MM.1S (cell line): ENCODE results near the gene ADTRP.

ENCODE experiments used
- DNase-seq: peaks from one replicate; pipeline ENCODE4 v3.0.0-alpha.2; 2015
- H2AFZ ChIP-seq: fragments of 300-600 bp; sonication (generic); 2 replicates; pipeline ENCODE4 v1.6.0; 2016; ENCODE audit warnings: antibody characterized with exemption, low read length
- H3F3A ChIP-seq: fragments of 300-600 bp; sonication (generic); 2 replicates; pipeline ENCODE4 v1.6.1; 2016; ENCODE audit warnings: mild to moderate bottlenecking, antibody characterized with exemption, low read length, moderate library complexity, mixed read lengths; ENCODE audit not compliant: insufficient read depth
- H3K27ac ChIP-seq: fragments of 300-600 bp; sonication (generic); 2 replicates; pipeline ENCODE4 v1.5.1; 2016; ENCODE audit warnings: mild to moderate bottlenecking, low read length
- H3K27me3 ChIP-seq: fragments of 300-600 bp; sonication (generic); replicated peaks from 2 replicates; pipeline ENCODE4 v1.6.0; 2016; ENCODE audit warnings: low read length; ENCODE audit not compliant: insufficient read depth
- H3K36me3 ChIP-seq: fragments of 300-600 bp; sonication (generic); replicated peaks from 2 replicates; pipeline ENCODE4 v1.6.1; 2016; ENCODE audit warnings: mild to moderate bottlenecking, low read length, mixed read lengths; ENCODE audit not compliant: insufficient read depth
- H3K4me1 ChIP-seq: fragments of 300-600 bp; sonication (generic); 2 replicates; pipeline ENCODE4 v1.6.1; 2016; ENCODE audit warnings: low read length, mixed read lengths
- H3K4me2 ChIP-seq: fragments of 300-600 bp; sonication (generic); 2 replicates; pipeline ENCODE4 v1.6.0; 2016; ENCODE audit warnings: low read depth, low read length
- H3K4me3 ChIP-seq: fragments of 300-600 bp; sonication (generic); 2 replicates; pipeline ENCODE4 v1.5.1; 2016; ENCODE audit warnings: low read length, mixed read lengths
- H3K79me2 ChIP-seq: fragments of 300-600 bp; sonication (generic); 2 replicates; pipeline ENCODE4 v1.6.1; 2016; ENCODE audit warnings: mixed run types, low read length, mixed read lengths
- H3K9ac ChIP-seq: fragments of 300-600 bp; sonication (generic); 2 replicates; pipeline ENCODE4 v1.6.1; 2016; ENCODE audit warnings: low read length, mixed read lengths
- H3K9me2 ChIP-seq: fragments of 300-600 bp; sonication (generic); replicated peaks from 2 replicates; pipeline ENCODE4 v1.6.1; 2016; ENCODE audit warnings: mild to moderate bottlenecking, low read length, mixed read lengths; ENCODE audit not compliant: insufficient read depth
- H3K9me3 ChIP-seq: fragments of 300-600 bp; sonication (generic); replicated peaks from 2 replicates; pipeline ENCODE4 v1.6.1; 2016; ENCODE audit warnings: mild to moderate bottlenecking, low read length, mixed read lengths; ENCODE audit not compliant: insufficient read depth
- H4K20me1 ChIP-seq: fragments of 300-600 bp; sonication (generic); 2 replicates; pipeline ENCODE4 v1.6.1; 2016; ENCODE audit warnings: mild to moderate bottlenecking, low read length, moderate library complexity, mixed read lengths; ENCODE audit not compliant: insufficient read depth
- CTCF ChIP-seq: fragments of 300-600 bp; sonication (generic); IDR thresholded peaks from 2 replicates; pipeline ENCODE4 v1.5.1; 2016; ENCODE audit warnings: antibody characterized with exemption, low read length, mixed read lengths
- EZH2 ChIP-seq: fragments of 300-600 bp; sonication (generic); optimal IDR thresholded peaks from 2 replicates; pipeline ENCODE3; 2017; ENCODE audit warnings: low read depth, mild to moderate bottlenecking, antibody characterized with exemption, low read length, mixed read lengths
- EZH2phosphoT487 ChIP-seq: fragments of 300-600 bp; sonication (generic); IDR thresholded peaks from 2 replicates; pipeline ENCODE4 v1.6.1; 2018; ENCODE audit warnings: antibody characterized with exemption, low read length

ADTRP gene

GRCh38 chr6:11684901-11685480 is 93.6 kb downstream of the ADTRP start:
- Histone ChIP-seq H3K27ac (no peak overlapping the region), H3K4me2 (no peak overlapping the region), H3K9me3 (0 out of 2 replicates have a peak, but pooled peaks cover 2% of the 10 kb centered on the region)

GRCh38 chr6:11683871-11684270 is 94.7 kb downstream of the ADTRP start:
- Histone ChIP-seq H3K9ac (no peak overlapping the region), H3K9me2 (no peaks in the 10 kb centered on the region), H3F3A (no peaks in the 10 kb centered on the region), H3K27ac (no peak overlapping the region), H3K4me3 (no peak overlapping the region), H3K79me2 (no peaks in the 10 kb centered on the region), H4K20me1 (no peaks in the 10 kb centered on the region), H2AFZ (no peak overlapping the region), H3K4me1 (no peaks in the 10 kb centered on the region), H3K36me3 (no peaks in the 10 kb centered on the region), H3K27me3 (no peaks in the 10 kb centered on the region), H3K9me3 (0 out of 2 replicates have a peak, but pooled peaks cover 2% of the 10 kb centered on the region), H3K4me2 (no peak overlapping the region)
- TF ChIP-seq EZH2, result no peak
- no peak for TF ChIP-seq CTCF
- no peak for TF ChIP-seq EZH2phosphoT487
- no peak for DNase-seq

More at GRCh38 chr6:11684901-11685480, 93.6 kb downstream of the ADTRP start:
- DNase-seq, result no peak
- no peaks in the 10 kb centered on the region for H3F3A ChIP-seq
- H3K9me2 ChIP-seq, result no peaks in the 10 kb centered on the region
- H3K4me3 ChIP-seq, result no peak overlapping the region
- H3K36me3 ChIP-seq, result no peaks in the 10 kb centered on the region
- H3K9ac ChIP-seq, result no peak overlapping the region
- no peak overlapping the region for H2AFZ ChIP-seq
- H3K79me2 ChIP-seq, result no peaks in the 10 kb centered on the region
- no peak for TF ChIP-seq EZH2phosphoT487
- no peak for TF ChIP-seq EZH2
- no peak for TF ChIP-seq CTCF
- H4K20me1 ChIP-seq, result no peaks in the 10 kb centered on the region
- H3K4me1 ChIP-seq, result no peaks in the 10 kb centered on the region
- no peaks in the 10 kb centered on the region for H3K27me3 ChIP-seq

GRCh38 chr6:11682561-11682975 is 96.0 kb downstream of the ADTRP start:
- Histone ChIP-seq H3K27ac (no peak overlapping the region), H3K9me3 (0 out of 2 replicates have a peak, but pooled peaks cover 2% of the 10 kb centered on the region), H3K4me3 (no peak overlapping the region), H3K27me3 (no peaks in the 10 kb centered on the region), H3K9me2 (no peaks in the 10 kb centered on the region), H3F3A (no peaks in the 10 kb centered on the region), H2AFZ (no peak overlapping the region), H3K36me3 (no peaks in the 10 kb centered on the region), H3K4me1 (no peaks in the 10 kb centered on the region), H3K9ac (no peak overlapping the region), H3K4me2 (no peak overlapping the region), H3K79me2 (no peaks in the 10 kb centered on the region), H4K20me1 (no peaks in the 10 kb centered on the region)
- DNase-seq, result no peak
- TF ChIP-seq EZH2, result no peak
- no peak for TF ChIP-seq CTCF
- no peak for TF ChIP-seq EZH2phosphoT487
